Right lobe of liver (tissue), 4 donors: ENCODE results near the gene AFMID.

Experiments used
- CTCF ChIP-seq, 4 donors: fragments of 200-600 bp in 3 of 4; fragments of 450-650 bp in 1 of 4; IDR thresholded peaks; one replicate each; pipeline versions ENCODE4 v1.5.1 to v1.8.0; 2016 to 2022; ENCODE audit warnings: antibody characterized with exemption in 4 of 4, mild to moderate bottlenecking in 2 of 4
- POLR2A ChIP-seq: fragments of 450-650 bp; IDR thresholded peaks from one replicate; pipeline ENCODE4 v1.6.1; 2017; ENCODE audit warnings: antibody characterized with exemption, mild to moderate bottlenecking
- donor health status: DM: no; HTN: no; CAD: no.
- donor health status: DM: no; HTN: no; CAD: no.
- donor health status: DM: no; HTN: yes; CAD: no.

GRCh38 chr17:78226759-78227454, 39.7 kb downstream of the AFMID start:
- TF ChIP-seq POLR2A (no peak), CTCF (IDR thresholded peaks at IDR 0.05) (no peak)
